ENCODE measurements around the gene GUCY2D.
"Not testable (repeated sequence)": the region's sequence is repeated elsewhere in the genome, so short reads cannot be mapped to it uniquely, and the experiment has no call there.

GUCY2D gene

DNA sequence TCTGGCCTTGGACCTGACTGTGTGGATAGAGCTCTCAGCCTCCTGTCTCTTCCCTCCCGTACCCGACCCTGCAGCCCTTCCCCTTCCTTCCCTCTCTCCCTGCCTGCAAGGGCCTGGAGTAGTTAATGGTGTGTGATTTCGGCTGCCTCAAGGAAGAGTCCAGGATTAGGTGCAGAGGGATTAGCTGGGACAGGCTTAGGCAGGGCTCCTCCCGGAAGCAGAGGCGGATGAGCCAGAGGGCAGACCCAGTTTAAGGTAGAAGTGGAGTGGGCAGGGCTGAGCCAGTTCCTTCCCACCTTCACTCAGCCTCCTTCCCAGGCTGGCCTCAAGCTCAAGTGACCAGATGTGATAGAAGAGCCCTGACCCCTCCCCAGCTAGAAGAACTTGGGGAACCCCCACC is 16.8 kb downstream of the GUCY2D start:
- DNase-seq, result no peak

- no peak for DNase-seq
Observed at GRCh38 chr17:8019665-8020650, 17.5 kb downstream of the GUCY2D start.

GRCh38 chr17:8020776-8021564 is 18.6 kb downstream of the GUCY2D start:
- DNase-seq, result no peak

- DNase-seq, result no peak
Observed at GRCh38 chr17:8021565-8022359, 19.3 kb downstream of the GUCY2D start.

DNA sequence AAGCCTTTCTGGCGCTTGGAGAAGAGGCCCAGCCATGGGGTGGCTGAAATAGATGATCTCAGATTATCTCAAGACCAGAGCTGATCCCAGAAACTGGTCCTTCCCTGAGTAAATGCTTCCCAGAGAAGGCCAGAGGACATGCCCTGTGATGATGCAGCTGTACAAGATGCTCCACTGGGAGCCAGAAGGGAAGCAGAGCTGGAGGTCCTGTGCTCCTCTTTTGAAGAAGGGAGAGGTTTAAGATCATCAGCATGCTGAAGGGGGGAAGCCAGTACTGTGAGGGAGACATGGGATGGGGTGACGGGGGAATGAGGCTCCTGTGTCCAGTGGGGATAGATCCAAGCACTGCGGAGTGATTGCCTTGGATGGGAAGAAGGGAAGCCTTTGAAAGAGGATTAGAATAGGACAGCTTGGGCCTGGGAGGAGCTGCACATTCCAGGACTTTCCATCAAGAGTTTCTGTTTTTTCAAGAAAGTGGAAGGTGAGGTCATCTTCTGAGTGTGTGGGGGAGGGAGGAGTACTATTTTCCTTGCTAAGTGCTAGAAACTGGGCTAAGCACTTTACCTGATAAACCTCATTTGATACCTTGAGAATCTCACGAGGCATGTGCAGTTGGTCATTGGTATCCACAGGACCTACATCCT is 20.1 kb downstream of the GUCY2D start:
- DNase-seq, result no peak

DNA sequence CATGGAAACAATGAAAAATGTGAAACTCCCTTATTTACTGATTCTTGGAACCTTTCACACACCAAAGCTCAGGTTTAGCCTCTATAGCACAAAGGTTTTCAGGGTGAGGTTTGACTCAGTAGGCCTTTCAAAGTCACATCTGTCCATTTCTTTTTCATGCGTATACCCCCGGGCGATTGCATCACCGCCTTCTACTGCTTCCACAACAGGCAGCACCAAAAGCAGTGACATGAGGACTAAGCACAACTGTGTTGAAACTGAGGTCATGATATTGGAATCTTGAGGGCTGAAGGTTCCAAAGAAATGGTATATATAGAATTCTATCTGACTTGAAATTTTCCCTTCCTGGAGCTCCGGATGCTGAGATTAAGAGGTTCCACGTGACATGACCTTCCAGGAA is 21.7 kb downstream of the GUCY2D start:
- DNase-seq, result not testable (repeated sequence)

DNA sequence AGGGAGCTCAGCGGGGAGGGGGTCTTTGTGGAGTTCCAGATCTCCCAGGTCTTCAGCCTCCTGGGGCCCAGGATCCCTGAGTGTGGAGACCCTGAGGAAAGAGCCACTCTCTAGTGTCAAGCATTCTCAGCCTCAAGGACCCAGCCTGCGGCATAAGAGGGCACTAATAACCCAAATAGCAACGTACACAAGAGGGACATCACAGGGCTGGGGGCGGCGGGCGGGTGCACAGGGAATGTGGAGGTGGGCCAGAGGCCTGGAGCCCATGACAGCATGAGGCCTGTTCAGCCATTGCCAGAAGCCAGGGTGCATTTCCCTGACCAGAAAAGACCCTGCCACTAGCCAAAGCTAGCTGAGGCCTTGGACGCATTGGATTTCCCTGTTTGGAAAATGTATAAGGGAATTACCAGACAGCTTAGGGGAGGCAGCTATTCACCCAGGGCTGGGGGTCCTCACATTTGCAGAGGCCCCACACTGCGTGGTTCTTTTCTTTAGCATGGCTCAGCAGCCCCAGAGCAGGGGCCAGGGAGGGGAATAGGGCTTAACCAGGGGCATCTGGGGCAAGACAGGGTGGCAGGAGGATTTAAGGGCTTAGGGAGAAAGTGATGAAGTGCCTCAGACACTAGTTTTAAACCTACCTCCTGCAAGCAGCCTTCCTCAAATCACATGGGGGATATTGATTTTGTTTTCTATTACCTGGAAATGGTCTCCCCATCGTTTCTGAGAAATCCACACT is 22.9 kb downstream of the GUCY2D start:
- DNase-seq, result no peak

GRCh38 chr17:8029121-8029520 is 26.7 kb downstream of the GUCY2D start:
- DNase-seq, result no peak

DNA sequence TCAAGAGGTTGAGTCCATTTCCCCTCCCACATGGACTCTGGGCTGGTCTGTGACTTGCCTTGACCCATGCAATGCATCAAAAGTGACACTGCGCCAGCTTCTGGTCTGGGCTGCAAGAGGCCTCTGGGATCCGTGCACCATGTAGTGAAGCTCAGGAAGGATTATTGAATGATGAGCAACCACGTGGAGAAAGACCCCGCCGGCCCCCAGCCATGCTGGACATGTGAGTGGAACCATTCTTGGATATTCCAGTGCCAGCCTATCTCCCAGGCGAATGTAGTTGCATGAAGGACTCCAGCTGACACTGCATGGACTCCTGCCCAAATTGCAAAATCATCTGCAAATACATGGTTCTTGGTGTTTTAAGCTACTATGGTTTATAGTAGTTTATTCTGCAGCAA is 28.8 kb downstream of the GUCY2D start:
- DNase-seq, result no peak

- no peak for DNase-seq
Observed at GRCh38 chr17:8031950-8032349, 29.5 kb downstream of the GUCY2D start.

- DNase-seq, result no peak
Observed at GRCh38 chr17:8032442-8032841, 30.0 kb downstream of the GUCY2D start.

- DNase-seq, result no peak
Observed at GRCh38 chr17:8038954-8039610, 36.7 kb downstream of the GUCY2D start, which contains the start of gene ALOX15B. TSS of gene ALOX15B (plus strand) at chr17:8039059. CDS start at chr17:8039156, 97 bp downstream.

DNA sequence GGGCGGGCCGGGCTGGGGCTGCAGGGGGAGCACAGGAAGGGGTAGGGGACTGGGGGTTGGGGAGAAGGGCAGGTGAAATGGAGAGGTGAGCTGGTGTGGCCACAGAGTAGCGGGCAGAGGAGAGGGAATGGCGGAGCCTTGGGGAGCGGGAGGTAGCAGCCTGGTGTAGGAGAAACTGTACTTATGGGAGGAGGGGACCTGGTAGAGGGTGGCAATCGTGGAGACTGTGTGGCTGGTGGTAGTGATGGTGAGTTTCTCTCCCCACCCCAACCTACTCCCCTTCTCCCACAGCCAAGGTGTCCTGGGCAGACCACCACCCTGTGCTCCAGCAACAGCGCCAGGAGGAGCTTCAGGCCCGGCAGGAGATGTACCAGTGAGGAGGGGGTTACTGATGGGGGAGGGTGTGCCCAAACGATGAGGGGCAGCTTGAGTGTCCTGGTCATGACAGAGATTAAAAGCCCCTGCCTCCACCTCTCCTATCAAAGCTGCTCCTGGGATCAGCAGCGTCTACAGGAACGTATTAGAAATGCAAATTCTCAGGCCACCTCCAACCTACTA is 37.3 kb downstream of the GUCY2D start:
- DNase-seq, result no peak

DNA sequence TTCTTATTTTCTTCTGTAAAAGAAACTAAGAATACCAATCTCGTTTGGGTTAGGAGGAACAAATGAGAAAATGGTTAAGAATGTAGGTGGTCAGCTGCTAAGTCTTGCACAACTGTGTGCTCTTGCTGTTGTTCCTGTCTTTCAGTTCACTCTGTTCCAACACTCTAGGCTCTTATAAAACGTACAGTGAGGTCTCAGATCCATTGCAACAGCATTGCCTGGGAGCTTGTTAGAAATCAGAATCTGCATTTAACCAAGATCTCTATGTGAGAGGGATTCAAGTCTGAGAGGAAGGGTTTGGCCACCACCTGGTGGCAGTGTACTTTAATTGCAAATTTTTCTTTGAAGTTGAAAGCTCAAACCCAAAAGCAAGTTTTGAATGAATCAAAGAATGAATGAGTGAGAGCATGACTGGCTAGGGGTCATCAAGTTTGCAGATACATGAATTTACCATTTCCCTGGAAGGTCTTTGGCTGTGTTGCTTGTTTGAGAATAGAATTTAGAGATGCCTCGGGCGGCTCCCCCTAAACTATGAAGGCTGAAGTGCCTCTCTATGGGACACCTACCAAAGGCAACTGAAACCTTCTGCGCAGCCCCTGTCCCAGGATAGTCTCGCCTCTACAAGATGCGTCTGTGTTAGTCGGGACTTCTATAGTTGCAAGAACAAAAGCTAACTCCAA is 39.0 kb downstream of the GUCY2D start:
- DNase-seq, result peak; percentile 10

- no peak for DNase-seq
Observed at GRCh38 chr17:8041979-8042378, 39.6 kb downstream of the GUCY2D start.

- DNase-seq, result no peak
Observed at GRCh38 chr17:8044819-8045810, 42.7 kb downstream of the GUCY2D start.

DNA sequence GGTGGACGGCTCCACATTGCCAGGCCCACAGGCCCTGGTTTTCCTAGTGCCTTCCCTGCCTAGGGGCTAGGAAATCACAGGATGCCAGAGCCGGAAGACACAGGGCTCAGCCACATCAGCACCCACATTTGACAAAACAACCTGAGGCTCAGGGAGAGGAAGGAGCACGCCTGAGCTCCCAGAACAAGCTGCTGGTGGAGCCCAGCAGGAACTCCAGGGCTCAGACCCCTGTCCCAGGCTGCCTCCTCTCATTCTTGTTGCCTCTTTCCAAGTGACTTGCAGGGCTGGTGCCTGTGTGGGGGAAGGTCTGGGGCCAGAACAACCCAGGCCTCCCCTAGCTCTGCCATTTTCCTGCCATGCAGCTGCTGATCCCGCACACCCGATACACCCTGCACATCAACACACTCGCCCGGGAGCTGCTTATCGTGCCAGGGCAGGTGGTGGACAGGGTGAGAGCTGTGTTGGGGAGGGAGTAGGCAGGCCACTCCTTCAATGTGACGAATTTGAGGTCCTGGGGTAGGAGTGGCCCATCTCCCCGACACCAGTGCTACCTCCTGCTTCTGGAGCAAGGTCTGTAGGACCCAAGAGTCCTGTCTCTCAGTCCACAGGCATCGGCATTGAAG is 44.0 kb downstream of the GUCY2D start:
- no peak for DNase-seq

All from DMS79 treated with DMSO at 0.1 percent for 48 hours (cell line).